HFF-Myc (cell line): ENCODE data around the gene WNT6.

Experiments used
- DNase-seq: peaks from one replicate; pipeline ENCODE4 v3.0.0-alpha.2; 2011; ENCODE audit warnings: low read depth; ENCODE audit errors: extremely low read depth
- H3K4me3 ChIP-seq: replicated peaks from 2 replicates; pipeline ENCODE4 v1.5.1; 2011; ENCODE audit warnings: low read depth, mild to moderate bottlenecking, control low read depth, low read length
- CTCF ChIP-seq: IDR thresholded peaks from 2 replicates; pipeline ENCODE4 v1.5.1; 2012; ENCODE audit warnings: mild to moderate bottlenecking, low read depth, low read length, control low read depth; ENCODE audit errors: missing control alignments

Gene WNT6

DNA sequence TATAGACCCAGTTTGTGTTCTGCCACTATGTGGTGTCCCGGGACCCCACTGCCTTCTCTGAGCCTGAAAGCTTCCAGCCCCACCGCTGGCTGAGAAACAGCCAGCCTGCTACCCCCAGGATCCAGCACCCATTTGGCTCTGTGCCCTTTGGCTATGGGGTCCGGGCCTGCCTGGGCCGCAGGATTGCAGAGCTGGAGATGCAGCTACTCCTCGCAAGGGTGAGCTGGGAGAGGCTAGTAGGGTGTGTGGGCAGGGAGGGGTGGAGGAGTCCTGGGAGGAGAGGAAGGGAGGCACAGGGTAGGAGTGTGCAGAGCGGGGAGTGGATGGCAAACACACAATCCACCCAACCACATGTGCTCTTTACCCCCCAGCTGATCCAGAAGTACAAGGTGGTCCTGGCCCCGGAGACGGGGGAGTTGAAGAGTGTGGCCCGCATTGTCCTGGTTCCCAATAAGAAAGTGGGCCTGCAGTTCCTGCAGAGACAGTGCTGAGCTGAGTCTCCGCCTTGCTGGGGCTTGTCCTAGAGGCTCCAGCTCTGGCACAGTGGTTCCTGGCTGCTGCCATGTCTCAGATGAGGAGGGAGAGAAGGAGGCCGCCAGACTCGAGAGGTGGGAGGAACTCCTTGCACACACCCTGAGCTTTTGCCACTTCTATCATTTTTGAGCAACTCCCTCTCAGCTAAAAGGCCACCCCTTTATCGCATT is 44.9 kb upstream of the WNT6 start:
- no peak for DNase-seq
- H3K4me3 ChIP-seq, result no peak overlapping the region
- TF ChIP-seq CTCF, result no peak

- DNase-seq, result no peak
- no peak for TF ChIP-seq CTCF
- no peak overlapping the region for H3K4me3 ChIP-seq
Measured at GRCh38 chr2:218815244-218815637, 44.4 kb upstream of the WNT6 start.

DNA sequence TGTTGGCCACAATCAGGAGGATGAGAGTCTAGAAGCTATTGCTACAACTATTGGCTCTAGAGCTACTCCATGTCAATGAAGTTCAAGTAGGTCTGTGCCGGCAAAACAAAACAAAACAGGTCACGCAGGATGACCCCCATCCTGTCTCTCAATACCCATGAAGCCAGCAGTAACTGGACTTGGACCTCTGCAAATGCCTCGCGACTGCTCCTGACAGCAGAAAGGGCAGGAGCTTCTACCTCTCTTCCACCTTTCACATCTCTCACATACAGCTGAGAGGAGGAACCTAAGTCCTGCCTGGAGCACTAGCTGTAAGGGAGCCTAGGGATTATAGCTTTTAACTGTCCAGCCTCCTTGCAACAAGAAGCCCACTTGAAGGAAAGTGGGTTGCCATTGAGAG is 44.0 kb upstream of the WNT6 start:
- no peak overlapping the region for H3K4me3 ChIP-seq
- TF ChIP-seq CTCF, result no peak
- DNase-seq, result no peak

DNA sequence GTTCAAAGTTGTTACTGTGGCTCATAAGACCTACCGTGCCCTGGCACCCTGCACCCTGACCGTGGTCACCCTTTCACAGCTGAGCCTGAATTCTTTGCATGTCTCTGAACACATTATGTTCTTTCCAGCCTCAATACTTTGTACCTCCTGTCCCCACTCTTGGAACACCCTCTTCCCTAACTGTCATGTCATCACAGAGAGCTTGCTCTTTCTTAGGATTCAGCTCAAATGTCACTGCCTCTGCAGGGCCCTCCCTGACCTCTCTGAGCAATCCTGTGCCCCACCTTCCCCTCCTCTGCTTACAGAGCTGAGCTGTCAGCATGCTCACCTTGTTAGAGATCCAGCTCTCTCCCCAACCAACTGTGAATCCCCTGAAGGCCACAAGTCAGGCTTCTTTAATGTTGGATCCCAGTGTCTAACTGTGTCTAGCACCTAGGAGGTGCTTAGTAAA is 43.0 kb upstream of the WNT6 start:
- H3K4me3 ChIP-seq, result no peak overlapping the region
- TF ChIP-seq CTCF, result no peak
- DNase-seq, result no peak

DNA sequence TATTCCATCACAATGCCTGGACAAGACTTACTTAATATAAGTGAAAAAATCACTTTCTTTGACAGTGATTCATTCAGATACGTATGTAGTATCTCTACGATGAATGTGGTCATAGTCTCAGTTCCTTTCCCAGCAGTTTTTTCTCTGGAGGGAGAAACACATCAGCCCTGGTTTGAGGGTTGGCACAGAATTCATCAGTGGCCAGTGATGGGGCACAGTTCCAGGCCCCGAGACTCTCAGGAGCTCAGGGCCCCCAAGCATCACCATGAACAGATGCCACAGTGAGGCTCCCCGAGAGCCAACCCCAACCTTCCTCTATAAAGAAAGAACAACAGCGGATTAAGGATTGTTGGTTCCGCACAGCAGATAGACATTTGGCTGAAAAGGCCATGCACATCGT is 40.5 kb upstream of the WNT6 start:
- no peak overlapping the region for H3K4me3 ChIP-seq
- DNase-seq, result no peak
- no peak for TF ChIP-seq CTCF

- no peak for TF ChIP-seq CTCF
- DNase-seq, result no peak
Measured at GRCh38 chr2:218820746-218821369, 38.7 kb upstream of the WNT6 start.

More at GRCh38 chr2:218820746-218821369, 38.7 kb upstream of the WNT6 start:
- no peak overlapping the region for H3K4me3 ChIP-seq
